ENCODE measurements around the gene ANP32B. TPM values are rescaled to one million over a fixed set of nuclear protein-coding genes. Genes with fewer than 3 reads are reported as not detected.

ANP32B gene
- total RNA-seq, 2 experiments from 2014 or later, result 32.1 to 389 TPM

DNA sequence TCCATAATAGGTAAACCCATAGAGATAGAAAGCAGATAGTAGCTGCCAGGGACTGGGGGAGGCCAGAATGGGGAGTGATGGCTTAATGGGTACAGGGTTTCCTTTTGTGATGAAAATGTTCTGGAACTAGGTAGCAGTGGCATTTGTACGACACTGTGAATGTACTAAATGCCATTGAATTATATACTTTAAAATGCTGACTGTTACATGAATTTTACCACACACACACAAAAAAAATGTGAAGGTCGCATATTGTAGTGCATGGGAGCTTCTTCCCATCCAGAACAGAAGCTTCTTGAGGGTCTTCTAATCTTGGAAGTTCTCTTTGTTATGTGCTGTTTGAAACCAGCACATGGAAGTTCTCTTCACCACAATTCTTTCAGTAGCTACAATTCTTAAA is 19.9 kb upstream of the ANP32B start:
- Histone ChIP-seq H3K27ac (ENCODE audit: low read depth, low read length, poor library complexity, severe bottlenecking) (no peak overlapping the region), H4K20me1 (ENCODE audit: insufficient read depth, low read length) (no peaks in the 10 kb centered on the region), H3K36me3 (ENCODE audit: insufficient read depth, low read length) (no peaks in the 10 kb centered on the region), H3K9me2 (ENCODE audit: insufficient read depth, low read length) (no peaks in the 10 kb centered on the region), H3K4me1 (ENCODE audit: insufficient read depth, low read length, poor library complexity, severe bottlenecking) (peaks cover 12% of the 10 kb centered on the region), H3K9me3 (ENCODE audit: low read length) (no peaks in the 10 kb centered on the region), H3K4me3 (ENCODE audit: low read depth, low read length, poor library complexity, severe bottlenecking) (no peak overlapping the region), H3K4me2 (ENCODE audit: low read length) (no peak overlapping the region), H2AFZ (ENCODE audit: low read length) (no peak overlapping the region), H3K79me2 (ENCODE audit: insufficient read depth, low read depth, low read length) (no peaks in the 10 kb centered on the region)
- ChIA-PET POLR2A (interaction anchor here (1.1 to 1.7 kb wide), 5 partner anchors 8 to 41 kb away, joined by 3 to 4 read pairs (median 4); partner anchors contain the start of genes HEMGN and TRMO), CTCF (ENCODE audit: unreplicated experiment) (interaction anchor here (0.6 kb wide), 1 partner anchor 17 kb away, joined by 3 read pairs; no protein-coding TSS in a partner anchor)
- no peak for TF ChIP-seq EZH2phosphoT487 (IDR thresholded peaks at IDR 0.05; ENCODE audit: borderline replicate concordance, low read depth, low read length)
- TF ChIP-seq, protein P1, sequence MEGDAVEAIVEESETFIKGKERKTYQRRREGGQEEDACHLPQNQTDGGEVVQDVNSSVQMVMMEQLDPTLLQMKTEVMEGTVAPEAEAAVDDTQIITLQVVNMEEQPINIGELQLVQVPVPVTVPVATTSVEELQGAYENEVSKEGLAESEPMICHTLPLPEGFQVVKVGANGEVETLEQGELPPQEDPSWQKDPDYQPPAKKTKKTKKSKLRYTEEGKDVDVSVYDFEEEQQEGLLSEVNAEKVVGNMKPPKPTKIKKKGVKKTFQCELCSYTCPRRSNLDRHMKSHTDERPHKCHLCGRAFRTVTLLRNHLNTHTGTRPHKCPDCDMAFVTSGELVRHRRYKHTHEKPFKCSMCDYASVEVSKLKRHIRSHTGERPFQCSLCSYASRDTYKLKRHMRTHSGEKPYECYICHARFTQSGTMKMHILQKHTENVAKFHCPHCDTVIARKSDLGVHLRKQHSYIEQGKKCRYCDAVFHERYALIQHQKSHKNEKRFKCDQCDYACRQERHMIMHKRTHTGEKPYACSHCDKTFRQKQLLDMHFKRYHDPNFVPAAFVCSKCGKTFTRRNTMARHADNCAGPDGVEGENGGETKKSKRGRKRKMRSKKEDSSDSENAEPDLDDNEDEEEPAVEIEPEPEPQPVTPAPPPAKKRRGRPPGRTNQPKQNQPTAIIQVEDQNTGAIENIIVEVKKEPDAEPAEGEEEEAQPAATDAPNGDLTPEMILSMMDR (conservative IDR thresholded peaks at IDR 0.05; ENCODE audit: low read length), result no peak
- no peak for DNase-seq (ENCODE audit: low spot score)
- intact Hi-C loops (cut with micrococcal nuclease; ENCODE audit: unreplicated experiment), result no loop called here
- BruUV-seq (replicated peaks), result no TSS peak

DNA sequence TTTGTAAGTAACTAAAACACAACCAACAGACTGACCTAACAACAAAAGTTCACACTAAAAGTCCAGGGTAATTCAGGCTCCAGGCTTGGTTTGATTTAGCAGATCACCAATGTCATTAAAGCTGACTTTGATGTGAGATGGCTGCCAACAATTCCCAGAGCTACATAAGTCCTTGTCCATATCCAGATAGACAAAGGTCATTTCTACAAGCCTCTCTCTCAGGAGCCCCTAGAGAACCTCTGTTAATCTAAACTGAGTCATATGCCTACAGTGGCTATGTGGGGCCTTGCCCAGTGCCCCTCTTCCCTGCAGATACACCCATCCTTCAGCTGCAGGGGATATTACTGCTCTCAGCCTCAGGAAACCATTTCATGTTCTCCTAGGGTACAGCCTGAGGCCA is 18.2 kb upstream of the ANP32B start:
- TF ChIP-seq, protein P1 (conservative IDR thresholded peaks at IDR 0.05; ENCODE audit: low read length), result no peak
- TF ChIP-seq EZH2phosphoT487 (IDR thresholded peaks at IDR 0.05; ENCODE audit: borderline replicate concordance, low read depth, low read length), result no peak
- no peaks in the 10 kb centered on the region for H3K36me3 ChIP-seq (ENCODE audit: insufficient read depth, low read length)
- H3K27ac ChIP-seq (ENCODE audit: low read depth, low read length, poor library complexity, severe bottlenecking), result no peak overlapping the region
- no peaks in the 10 kb centered on the region for H3K9me3 ChIP-seq (ENCODE audit: low read length)
- no peaks in the 10 kb centered on the region for H3K79me2 ChIP-seq (ENCODE audit: insufficient read depth, low read depth, low read length)
- ChIA-PET POLR2A (interaction anchor here (0.6 to 0.7 kb wide), 3 partner anchors 16 to 1090 kb away, joined by 3 to 6 read pairs (median 4); no protein-coding TSS in a partner anchor), CTCF (ENCODE audit: unreplicated experiment) (no interaction called here)
- peaks cover 23% of the 10 kb centered on the region for H3K4me1 ChIP-seq (ENCODE audit: insufficient read depth, low read length, poor library complexity, severe bottlenecking)
- H3K4me3 ChIP-seq (ENCODE audit: low read depth, low read length, poor library complexity, severe bottlenecking), result no peak overlapping the region
- no peak overlapping the region for H3K4me2 ChIP-seq (ENCODE audit: low read length)
- DNase-seq (ENCODE audit: low spot score), result no peak
- no peaks in the 10 kb centered on the region for H3K9me2 ChIP-seq (ENCODE audit: insufficient read depth, low read length)
- no TSS peak for BruUV-seq (replicated peaks)
- no peaks in the 10 kb centered on the region for H4K20me1 ChIP-seq (ENCODE audit: insufficient read depth, low read length)
- no peak overlapping the region for H2AFZ ChIP-seq (ENCODE audit: low read length)
- intact Hi-C loops (cut with micrococcal nuclease; ENCODE audit: unreplicated experiment), result no loop called here

DNA sequence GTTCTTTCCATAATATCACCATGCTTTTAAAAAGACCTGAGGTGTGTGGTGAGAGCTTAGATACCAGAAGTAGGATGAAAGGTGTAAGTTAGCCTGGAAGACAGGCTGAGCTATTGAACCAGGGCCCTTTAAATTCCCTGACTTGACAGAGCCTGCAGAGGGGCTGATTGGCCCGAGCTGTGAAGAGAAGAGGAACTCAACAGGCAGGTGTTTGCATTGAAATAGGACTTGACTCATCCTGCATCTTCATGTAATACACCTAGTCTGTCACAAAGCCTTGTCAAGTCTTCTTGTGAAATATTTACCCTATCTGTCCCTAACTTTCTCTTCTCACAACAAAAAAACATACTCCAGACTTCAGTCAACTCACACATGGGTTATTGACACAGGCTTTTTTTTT is 16.6 kb upstream of the ANP32B start:
- ChIA-PET POLR2A (interaction anchor here (0.6 to 2.3 kb wide), 5 partner anchors 14 to 105 kb away, joined by 3 to 10 read pairs (median 3); partner anchors contain the start of genes HEMGN and NANS), CTCF (ENCODE audit: unreplicated experiment) (interaction anchor here (1.3 kb wide), 1 partner anchor 43 kb away, joined by 3 read pairs; no protein-coding TSS in a partner anchor)
- peaks cover 33% of the 10 kb centered on the region for H3K4me1 ChIP-seq (ENCODE audit: insufficient read depth, low read length, poor library complexity, severe bottlenecking)
- intact Hi-C loops (cut with micrococcal nuclease; ENCODE audit: unreplicated experiment), result no loop called here
- BruUV-seq (replicated peaks), result no TSS peak
- H3K36me3 ChIP-seq (ENCODE audit: insufficient read depth, low read length), result no peaks in the 10 kb centered on the region
- H3K79me2 ChIP-seq (ENCODE audit: insufficient read depth, low read depth, low read length), result no peaks in the 10 kb centered on the region
- peak; percentile 49 for DNase-seq (ENCODE audit: low spot score)
- no peak for TF ChIP-seq EZH2phosphoT487 (IDR thresholded peaks at IDR 0.05; ENCODE audit: borderline replicate concordance, low read depth, low read length)
- TF ChIP-seq, protein P1 (conservative IDR thresholded peaks at IDR 0.05; ENCODE audit: low read length), result no peak
- H3K4me2 ChIP-seq (ENCODE audit: low read length), result peak overlapping the region; percentile 27; the same call in 1 of the 2 replicates
- no peak overlapping the region for H3K27ac ChIP-seq (ENCODE audit: low read depth, low read length, poor library complexity, severe bottlenecking)
- H3K4me3 ChIP-seq (ENCODE audit: low read depth, low read length, poor library complexity, severe bottlenecking), result no peak overlapping the region
- no peak overlapping the region for H2AFZ ChIP-seq (ENCODE audit: low read length)
- no peaks in the 10 kb centered on the region for H4K20me1 ChIP-seq (ENCODE audit: insufficient read depth, low read length)
- H3K9me3 ChIP-seq (ENCODE audit: low read length), result no peaks in the 10 kb centered on the region
- no peaks in the 10 kb centered on the region for H3K9me2 ChIP-seq (ENCODE audit: insufficient read depth, low read length)

Data from OCI-LY7 (cell line).